Measurements from ENCODE around the gene FLRT3. TPM values are rescaled to one million over a fixed set of nuclear protein-coding genes. Genes with fewer than 3 reads are reported as not detected.

The FLRT3 gene
- total RNA-seq, 1 experiment from 2014 or later: 1.5 TPM

- Histone ChIP-seq H3K27me3 (ENCODE audit: insufficient read depth, low read length) (no peaks in the 10 kb centered on the region), H3K4me1 (ENCODE audit: control insufficient read depth in 1 of 2, insufficient read depth in 2 of 2, low read length in 2 of 2) (peaks cover 0 to 5% of the 10 kb centered on the region in 2 experiments; a peak in 1 of 4 replicates), H3K4me3 (replicated peaks in 1 of 2; ENCODE audit: low read depth in 1 of 2, low read length in 2 of 2) (no peak overlapping the region), H3K27ac (ENCODE audit: low read depth, low read length) (no peak overlapping the region), H3K9me2 (ENCODE audit: insufficient read depth) (no peaks in the 10 kb centered on the region), H3K79me2 (ENCODE audit: insufficient read depth, low read length) (no peaks in the 10 kb centered on the region), H3K9ac (ENCODE audit: low read length) (no peak overlapping the region), H3K9me3 (ENCODE audit: control insufficient read depth in 1 of 2, insufficient read depth in 1 of 2, low read depth in 1 of 2, low read length in 2 of 2) (no peaks in the 10 kb centered on the region), H4K20me1 (ENCODE audit: insufficient read depth) (no peaks in the 10 kb centered on the region), H2AFZ (ENCODE audit: low read depth, low read length, poor library complexity, severe bottlenecking) (no peak overlapping the region), H3K36me3 (ENCODE audit: control insufficient read depth in 1 of 2, insufficient read depth in 2 of 2, low read length in 2 of 2) (no peaks in the 10 kb centered on the region), H3K4me2 (ENCODE audit: low read length) (no peak overlapping the region)
- DNase-seq (ENCODE audit: low read depth, low spot score) (no peak), ATAC-seq (no peak)
- ChIA-PET POLR2A (no interaction called here), CTCF (no interaction called here), RAD21 (ENCODE audit: low non-redundant PET in 1 of 2, low total read pairs in 2 of 2, uncharacterized antibody in 2 of 2, unreplicated experiment in 2 of 2) (no interaction called here)
- intact Hi-C loops (cut with micrococcal nuclease): loop anchor here (10.0 kb wide), 2 partner anchors 382 to 612 kb away; no protein-coding TSS in a partner anchor
- TF ChIP-seq MAX (IDR thresholded peaks at IDR 0.05): no peak
- TF ChIP-seq CEBPB (IDR thresholded peaks at IDR 0.05; ENCODE audit: low read depth): no peak
- TF ChIP-seq EZH2 (IDR thresholded peaks at IDR 0.05): no peak
- no peak for TF ChIP-seq YY1 (IDR thresholded peaks at IDR 0.05; ENCODE audit: extremely low read depth, insufficient replicate concordance, low read depth, low read length)
- no peak for TF ChIP-seq EGR1 (IDR thresholded peaks at IDR 0.05; ENCODE audit: low read depth)
- TF ChIP-seq REST (IDR thresholded peaks at IDR 0.05; ENCODE audit: low read depth): no peak
- TF ChIP-seq SP1 (IDR thresholded peaks at IDR 0.05; ENCODE audit: low read depth): no peak
- TF ChIP-seq SRF (IDR thresholded peaks at IDR 0.05; ENCODE audit: low read depth): no peak
- TF ChIP-seq ATF3 (IDR thresholded peaks at IDR 0.05): no peak
- TF ChIP-seq FOSL1 (IDR thresholded peaks at IDR 0.05; ENCODE audit: low read depth): no peak
- no peak for TF ChIP-seq ZFX (IDR thresholded peaks at IDR 0.05)
- no peak for TF ChIP-seq ZNF274 (IDR thresholded peaks at IDR 0.05; ENCODE audit: low read depth, low read length)
- no peak for TF ChIP-seq RAD21 (IDR thresholded peaks at IDR 0.05; ENCODE audit: low read depth)
- BruUV-seq (replicated peaks): no TSS peak
Observed at GRCh38 chr20:14332866-14333265, 4.5 kb downstream of the FLRT3 start.
